HG03439 (cell line): ENCODE results near the gene TAAR2.
"Not testable (repeated sequence)": the region's sequence is repeated elsewhere in the genome, so short reads cannot be mapped to it uniquely, and the experiment has no call there.

ENCODE experiments used
- ATAC-seq: cut with Tn5 transposase; IDR thresholded peaks from one replicate; pipeline ENCODE4 v1.9.1; 2021; ENCODE audit warnings: mild to moderate bottlenecking, moderate library complexity; ENCODE audit not compliant: unreplicated experiment

The TAAR2 gene

GRCh38 chr6:132624175-132624574 is at the start of gene TAAR2:
TSS of gene TAAR2 (minus strand) at chr6:132624275. CDS start at chr6:132624275, 0 bp downstream.
- no peak for ATAC-seq

DNA sequence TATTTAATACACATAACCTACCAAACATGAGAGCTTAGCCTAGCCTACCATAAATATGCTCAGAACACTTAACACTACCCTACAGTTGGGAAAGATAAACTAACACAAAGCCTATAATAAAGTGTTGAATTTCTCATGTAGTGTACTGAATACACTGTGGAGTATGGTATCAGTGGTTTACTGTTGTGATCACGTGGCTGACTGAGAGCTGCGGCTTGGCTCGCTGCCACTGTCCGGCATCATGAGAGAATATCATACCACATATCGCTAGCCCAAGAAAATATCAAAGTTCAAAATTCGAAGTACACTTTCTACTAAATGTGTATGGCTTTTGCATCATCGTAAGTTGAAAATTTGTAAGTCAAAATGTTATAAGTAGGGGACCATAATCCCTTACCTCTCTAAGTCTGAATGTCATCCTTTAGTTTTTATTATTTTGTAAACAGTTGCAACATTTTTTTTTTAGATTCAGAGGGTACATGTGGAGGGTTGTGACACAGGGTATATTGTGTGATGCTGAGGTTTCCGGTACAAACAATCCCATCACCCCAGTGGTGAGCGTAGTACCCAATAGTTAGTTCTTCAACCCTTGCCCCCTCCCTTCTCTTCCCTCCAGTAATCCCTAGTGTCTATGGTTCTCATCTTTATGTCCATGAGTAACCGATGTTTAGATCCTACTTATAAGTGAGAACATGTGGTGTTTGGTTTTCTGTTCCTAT is 49.5 kb upstream of the TAAR2 start:
- no peak for ATAC-seq

GRCh38 chr6:132671295-132671694 is 47.2 kb upstream of the TAAR2 start:
- ATAC-seq = no peak

- peak; percentile 56 for ATAC-seq
Observed at GRCh38 chr6:132669690-132670291, 45.7 kb upstream of the TAAR2 start.

DNA sequence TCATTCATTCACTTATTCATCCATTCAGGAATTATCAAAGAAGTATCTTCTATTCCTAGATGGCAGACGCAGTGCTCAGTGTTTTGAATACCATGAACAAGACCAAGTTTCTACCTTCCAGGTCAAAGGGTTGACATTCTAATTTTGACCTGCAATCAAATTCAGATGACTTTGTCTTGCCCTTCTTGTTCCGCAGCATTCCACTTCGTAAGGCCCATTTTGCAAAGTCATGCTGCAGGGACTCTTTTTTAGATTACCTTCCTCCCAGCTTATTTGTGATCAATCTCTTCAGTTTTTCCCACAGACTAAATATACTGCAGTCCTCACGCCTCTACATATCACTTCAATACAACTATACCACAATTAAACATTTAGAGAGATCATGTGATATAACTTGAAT is 42.0 kb upstream of the TAAR2 start:
- ATAC-seq = no peak

DNA sequence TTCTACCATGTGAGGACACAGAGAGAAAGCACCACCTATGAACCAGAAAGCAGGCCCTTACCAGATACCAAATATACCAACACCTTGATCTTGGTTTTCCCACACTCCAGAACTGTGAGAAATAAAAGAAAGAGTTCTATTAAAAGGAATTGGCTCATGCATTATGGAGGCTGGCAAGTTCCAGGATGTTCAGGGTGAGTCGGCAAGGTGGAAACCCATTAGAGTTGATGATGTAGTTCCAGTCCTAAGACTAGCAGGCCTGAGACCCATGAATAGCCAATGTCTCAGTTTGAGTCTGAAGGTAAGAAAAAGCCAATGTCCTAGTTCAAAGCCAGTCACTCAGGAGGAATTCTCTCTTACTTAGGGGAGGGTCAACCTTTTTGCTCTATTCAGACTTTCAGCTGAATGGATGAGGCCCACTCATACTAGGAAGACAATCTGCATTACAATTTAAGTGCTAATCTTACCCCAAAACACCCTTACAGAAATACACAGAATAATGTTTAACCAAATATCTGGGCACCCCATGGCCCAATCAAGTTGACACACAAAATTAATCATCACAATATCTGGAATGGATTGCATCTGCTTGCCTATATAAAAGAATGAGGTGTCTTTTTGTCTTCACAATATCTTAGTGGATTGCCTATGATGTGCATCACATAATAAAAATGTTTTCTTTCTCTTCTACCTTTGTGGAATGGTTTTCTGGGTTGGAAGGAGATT is 40.4 kb upstream of the TAAR2 start:
- ATAC-seq = no peak

- no peak for ATAC-seq
Observed at GRCh38 chr6:132663661-132664060, 39.6 kb upstream of the TAAR2 start.

- no peak for ATAC-seq
Observed at GRCh38 chr6:132661906-132662305, 37.8 kb upstream of the TAAR2 start.

GRCh38 chr6:132659082-132659481 is 35.0 kb upstream of the TAAR2 start, which contains the start of gene TAAR1:
TSS of gene TAAR1 (minus strand) at chr6:132659182. CDS start at chr6:132646003, 13,179 bp downstream.
- no peak for ATAC-seq

GRCh38 chr6:132651062-132651461 is 27.0 kb upstream of the TAAR2 start:
- no peak for ATAC-seq

- ATAC-seq = no peak
Observed at GRCh38 chr6:132650429-132650828, 26.4 kb upstream of the TAAR2 start.

DNA sequence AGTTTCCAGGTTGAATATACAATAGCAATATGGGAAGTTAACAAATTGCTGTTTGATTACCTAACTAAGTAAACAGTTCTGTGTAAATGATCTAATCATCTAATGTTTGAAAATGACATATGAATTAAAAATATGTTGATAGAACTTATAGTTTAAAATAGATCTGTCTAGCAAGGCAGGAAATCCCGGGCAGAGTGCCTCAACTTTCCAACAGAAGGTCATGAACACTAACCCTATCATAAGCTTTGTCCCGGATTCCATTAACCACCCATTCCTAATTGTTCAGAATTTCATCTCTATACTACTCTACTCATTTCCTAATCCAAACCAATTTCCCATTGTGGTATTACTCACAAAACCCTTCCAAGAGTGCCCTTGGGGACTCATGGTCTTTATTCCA is 24.8 kb upstream of the TAAR2 start:
- no peak for ATAC-seq

DNA sequence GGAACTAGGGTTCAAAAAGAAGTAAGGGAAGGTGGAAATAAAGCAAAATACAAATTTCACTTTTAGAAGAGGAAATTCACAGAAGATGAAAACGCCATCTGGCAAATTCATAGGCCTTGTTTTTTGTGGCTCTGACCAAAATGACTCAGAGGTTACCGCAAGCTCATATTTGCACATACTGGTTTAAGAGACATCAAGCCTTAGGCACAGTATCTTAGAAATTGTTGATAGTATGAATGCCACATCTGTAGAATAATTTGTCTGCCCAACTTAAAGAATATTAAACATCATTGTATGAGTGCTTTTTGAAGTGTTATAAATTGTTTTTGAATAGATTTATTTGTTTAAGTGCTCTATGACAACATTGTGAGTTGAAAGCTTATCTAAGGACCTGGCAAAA is 24.3 kb upstream of the TAAR2 start:
- peak; percentile 91 for ATAC-seq

GRCh38 chr6:132643547-132643946 is 19.5 kb upstream of the TAAR2 start:
- no peak for ATAC-seq

- not testable (repeated sequence) for ATAC-seq
Observed at GRCh38 chr6:132637135-132637534, 13.1 kb upstream of the TAAR2 start.

DNA sequence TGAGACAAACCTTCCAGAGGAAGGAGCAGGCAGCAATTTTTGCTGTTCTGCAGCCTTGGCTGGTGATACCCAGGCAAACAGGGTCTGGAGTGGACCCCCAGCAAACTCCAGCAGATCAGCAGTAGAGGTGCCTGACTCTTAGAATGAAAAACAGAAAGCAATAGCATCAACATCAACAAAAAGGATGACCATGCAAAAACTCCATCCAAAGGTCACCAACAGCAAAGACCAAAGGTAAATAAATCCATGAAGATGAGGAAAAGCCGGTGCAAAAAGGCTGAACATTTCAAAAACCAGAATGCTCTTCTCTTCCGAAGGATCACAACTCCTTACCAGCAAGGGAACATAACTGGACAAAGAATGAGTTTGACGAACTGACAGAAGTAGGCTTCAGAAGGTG is 11.8 kb upstream of the TAAR2 start:
- not testable (repeated sequence) for ATAC-seq

- ATAC-seq = not testable (repeated sequence)
Observed at GRCh38 chr6:132635288-132635687, 11.2 kb upstream of the TAAR2 start.

- no peak for ATAC-seq
Observed at GRCh38 chr6:132634796-132635195, 10.7 kb upstream of the TAAR2 start.

GRCh38 chr6:132633362-132633761 is 9.3 kb upstream of the TAAR2 start:
- no peak for ATAC-seq

DNA sequence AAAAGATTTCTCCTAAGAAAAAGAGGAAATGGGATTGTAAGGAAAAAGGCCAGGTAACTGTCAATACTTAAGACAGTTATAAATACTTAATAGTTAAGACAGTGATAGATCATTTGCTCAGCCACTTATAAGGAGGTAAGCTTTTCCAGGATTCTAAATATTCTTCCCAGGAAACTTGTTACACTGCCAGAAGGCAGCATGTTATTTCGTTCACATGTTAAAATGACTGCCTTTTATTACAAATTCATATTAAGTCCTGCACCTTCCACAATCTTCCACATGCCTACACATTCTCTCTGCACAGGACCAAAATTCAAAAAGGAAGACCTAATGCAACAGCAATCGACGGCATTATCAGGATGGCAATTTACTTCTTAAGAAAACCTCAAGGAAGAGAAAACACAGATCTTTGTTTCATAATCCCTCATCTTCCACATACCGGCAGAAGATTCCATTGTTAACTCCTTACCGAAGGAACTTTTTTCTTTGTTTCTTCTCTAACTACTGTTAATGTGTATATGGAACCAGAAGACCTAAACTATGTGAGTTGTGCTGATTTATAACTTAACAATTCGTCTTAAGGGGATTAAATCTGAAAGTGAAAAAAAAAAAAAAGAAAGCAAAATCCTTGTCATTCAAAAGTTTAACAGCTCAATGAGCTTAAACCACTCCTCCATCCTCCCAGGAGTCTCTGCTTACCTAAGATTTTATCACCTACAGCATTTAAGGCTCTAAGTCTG is 799 bp downstream of the TAAR2 start:
- no peak for ATAC-seq

DNA sequence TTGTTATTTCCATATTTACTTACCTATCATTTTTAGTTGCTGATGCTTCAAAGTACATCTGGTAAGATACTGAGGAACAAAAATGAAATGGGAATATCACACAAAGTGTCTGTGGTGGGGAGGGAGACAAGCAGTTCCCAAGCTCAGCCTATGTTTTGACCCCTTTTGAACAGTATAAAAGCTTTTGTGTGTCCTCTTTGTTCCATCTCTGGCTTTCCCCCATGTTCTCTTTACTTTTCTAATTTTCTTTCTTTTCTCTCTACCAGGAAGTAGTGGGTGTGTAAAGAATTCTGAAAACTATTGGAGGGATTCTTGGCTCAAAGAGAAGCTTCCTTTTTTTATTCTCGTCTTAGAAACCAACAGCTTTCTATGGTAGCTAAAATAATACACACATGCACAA is 7.4 kb downstream of the TAAR2 start:
- ATAC-seq = no peak
